Neural cell (in vitro differentiated cells): ENCODE results near the gene FAM47C.
"Not testable (repeated sequence)": the region's sequence is repeated elsewhere in the genome, so short reads cannot be mapped to it uniquely, and the experiment has no call there.

Source experiments
- CTCF ChIP-seq: fragments of 450-650 bp; IDR thresholded peaks from 2 replicates; pipeline ENCODE4 v1.5.1; 2014; ENCODE audit warnings: antibody characterized with exemption, mild to moderate bottlenecking, moderate library complexity; ENCODE audit not compliant: poor library complexity, severe bottlenecking
- EP300 ChIP-seq: fragments of 450-650 bp; conservative IDR thresholded peaks from 2 replicates; pipeline ENCODE4 v1.6.1; 2014; ENCODE audit warnings: antibody characterized with exemption, mild to moderate bottlenecking, moderate library complexity; ENCODE audit not compliant: poor library complexity, severe bottlenecking
- POLR2AphosphoS5 ChIP-seq: IDR thresholded peaks from 2 replicates; pipeline ENCODE4 v1.6.1; 2012
- RAD21 ChIP-seq: fragments of 450-650 bp; conservative IDR thresholded peaks from 2 replicates; pipeline ENCODE4 v1.6.1; 2014; ENCODE audit warnings: antibody characterized with exemption, mild to moderate bottlenecking, moderate library complexity
- TAF1 ChIP-seq: IDR thresholded peaks from 2 replicates; pipeline ENCODE4 v1.6.1; 2012; ENCODE audit warnings: low read depth

- not testable (repeated sequence) for TF ChIP-seq RAD21, CTCF, POLR2AphosphoS5, TAF1, EP300
Measured at GRCh38 chrX:37057572-37057971, 49.4 kb downstream of the FAM47C start.
